IPS-15b (cell line): Measurements from ENCODE around the gene RBM8A.
A peak's percentile ranks its signal among the peaks of the same experiment; 100 is the strongest.
"Not testable (repeated sequence)": the region's sequence is repeated elsewhere in the genome, so short reads cannot be mapped to it uniquely, and the experiment has no call there.

ENCODE experiments used
- H3K27me3 ChIP-seq: one replicate; pipeline ENCODE4 v1.6.1; 2013; ENCODE audit warnings: low read length; ENCODE audit not compliant: control insufficient read depth, insufficient read depth
- H3K36me3 ChIP-seq: one replicate; pipeline ENCODE4 v1.6.1; 2013; ENCODE audit warnings: low read length; ENCODE audit not compliant: control insufficient read depth, insufficient read depth
- H3K4me1 ChIP-seq: one replicate; pipeline ENCODE4 v1.6.1; 2013; ENCODE audit warnings: mild to moderate bottlenecking, low read length; ENCODE audit not compliant: control insufficient read depth, insufficient read depth
- H3K4me3 ChIP-seq: one replicate; pipeline ENCODE4 v1.5.1; 2013; ENCODE audit warnings: low read depth, low read length
- H3K9ac ChIP-seq: one replicate; pipeline ENCODE4 v1.6.1; 2013; ENCODE audit warnings: low read depth, mild to moderate bottlenecking, low read length
- H3K9me3 ChIP-seq: one replicate; pipeline ENCODE4 v1.6.1; 2013; ENCODE audit warnings: mild to moderate bottlenecking, low read length; ENCODE audit not compliant: control insufficient read depth, insufficient read depth

The RBM8A gene

GRCh38 chr1:145952903-145953302 is 25.6 kb upstream of the RBM8A start:
- Histone ChIP-seq H3K4me1 (peaks cover under 1% of the 10 kb centered on the region), H3K9me3 (no peaks in the 10 kb centered on the region), H3K4me3 (no peak overlapping the region), H3K36me3 (no peaks in the 10 kb centered on the region), H3K27me3 (peaks cover 35% of the 10 kb centered on the region), H3K9ac (no peak overlapping the region)

- Histone ChIP-seq H3K36me3 (no peaks in the 10 kb centered on the region), H3K4me3 (no peak overlapping the region), H3K9ac (no peak overlapping the region)
Observed at GRCh38 chr1:145951526-145951925, 24.2 kb upstream of the RBM8A start.

GRCh38 chr1:145949219-145949618 is 21.9 kb upstream of the RBM8A start:
- Histone ChIP-seq H3K4me1 (peaks cover 9% of the 10 kb centered on the region), H3K9me3 (no peaks in the 10 kb centered on the region), H3K4me3 (no peak overlapping the region), H3K9ac (no peak overlapping the region), H3K36me3 (no peaks in the 10 kb centered on the region), H3K27me3 (peaks cover 4% of the 10 kb centered on the region)

More at GRCh38 chr1:145951526-145951925, 24.2 kb upstream of the RBM8A start:
- Histone ChIP-seq H3K9me3 (no peaks in the 10 kb centered on the region), H3K4me1 (peaks cover 9% of the 10 kb centered on the region), H3K27me3 (peaks cover 26% of the 10 kb centered on the region)

- Histone ChIP-seq H3K4me3 (no peak overlapping the region), H3K4me1 (peaks cover 9% of the 10 kb centered on the region), H3K27me3 (no peaks in the 10 kb centered on the region), H3K36me3 (no peaks in the 10 kb centered on the region), H3K9ac (no peak overlapping the region), H3K9me3 (no peaks in the 10 kb centered on the region)
Observed at GRCh38 chr1:145947551-145947950, 20.3 kb upstream of the RBM8A start.

- H3K36me3 ChIP-seq = no peaks in the 10 kb centered on the region
- no peaks in the 10 kb centered on the region for H3K27me3 ChIP-seq
- no peak overlapping the region for H3K9ac ChIP-seq
- H3K9me3 ChIP-seq = no peaks in the 10 kb centered on the region
- H3K4me1 ChIP-seq = peaks cover 9% of the 10 kb centered on the region
- H3K4me3 ChIP-seq = no peak overlapping the region
Observed at GRCh38 chr1:145946477-145946986, 19.2 kb upstream of the RBM8A start.

- Histone ChIP-seq H3K36me3 (no peaks in the 10 kb centered on the region), H3K27me3 (no peaks in the 10 kb centered on the region), H3K9me3 (no peaks in the 10 kb centered on the region), H3K4me1 (peaks cover 9% of the 10 kb centered on the region), H3K9ac (no peak overlapping the region), H3K4me3 (no peak overlapping the region)
Observed at GRCh38 chr1:145944532-145944931, 17.2 kb upstream of the RBM8A start.

- Histone ChIP-seq H3K4me3 (no peak overlapping the region), H3K27me3 (no peaks in the 10 kb centered on the region), H3K36me3 (no peaks in the 10 kb centered on the region), H3K9me3 (no peaks in the 10 kb centered on the region), H3K9ac (no peak overlapping the region), H3K4me1 (peaks cover 8% of the 10 kb centered on the region)
Observed at GRCh38 chr1:145942871-145943270, 15.6 kb upstream of the RBM8A start.

GRCh38 chr1:145942405-145942804 is 15.1 kb upstream of the RBM8A start:
- Histone ChIP-seq H3K36me3 (no peaks in the 10 kb centered on the region), H3K4me3 (no peak overlapping the region), H3K9ac (no peak overlapping the region), H3K4me1 (peaks cover 4% of the 10 kb centered on the region), H3K9me3 (no peaks in the 10 kb centered on the region), H3K27me3 (no peaks in the 10 kb centered on the region)

GRCh38 chr1:145937436-145937835 is 10.2 kb upstream of the RBM8A start:
- no peak overlapping the region for H3K9ac ChIP-seq
- H3K4me1 ChIP-seq = peaks cover 7% of the 10 kb centered on the region
- H3K36me3 ChIP-seq = no peaks in the 10 kb centered on the region
- H3K4me3 ChIP-seq = no peak overlapping the region
- H3K27me3 ChIP-seq = no peaks in the 10 kb centered on the region
- H3K9me3 ChIP-seq = no peaks in the 10 kb centered on the region

- Histone ChIP-seq H3K9ac (no peak overlapping the region), H3K4me1 (peaks cover 7% of the 10 kb centered on the region), H3K27me3 (no peaks in the 10 kb centered on the region), H3K9me3 (no peaks in the 10 kb centered on the region), H3K36me3 (no peaks in the 10 kb centered on the region), H3K4me3 (no peak overlapping the region)
Observed at GRCh38 chr1:145936247-145936646, 9.0 kb upstream of the RBM8A start.

GRCh38 chr1:145935708-145936107 is 8.4 kb upstream of the RBM8A start:
- no peaks in the 10 kb centered on the region for H3K27me3 ChIP-seq
- H3K4me1 ChIP-seq = peaks cover 7% of the 10 kb centered on the region
- no peaks in the 10 kb centered on the region for H3K36me3 ChIP-seq
- no peaks in the 10 kb centered on the region for H3K9me3 ChIP-seq
- H3K4me3 ChIP-seq = no peak overlapping the region
- no peak overlapping the region for H3K9ac ChIP-seq

- H3K9me3 ChIP-seq, H3K4me1 ChIP-seq, H3K27me3 ChIP-seq, H3K9ac ChIP-seq, H3K36me3 ChIP-seq: not testable (repeated sequence)
- peak overlapping the region; percentile 8 for H3K4me3 ChIP-seq
Observed at GRCh38 chr1:145932522-145933009, 5.3 kb upstream of the RBM8A start.
